Suprapubic skin (tissue), 4 donors: ENCODE results near the gene ESYT1. TPM values are rescaled to one million over a fixed set of nuclear protein-coding genes. Genes with fewer than 3 reads are reported as not detected.
A peak's percentile ranks its signal among the peaks of the same experiment; 100 is the strongest.

Experiments used
- DNase-seq, 2 donors: peaks; one replicate each; pipeline ENCODE4 v3.0.0-alpha.2; 2019; ENCODE audit warnings: low spot score in 2 of 2
- H3K27ac ChIP-seq: fragments of 200-600 bp; sonication (generic); one replicate; pipeline ENCODE4 v1.5.1; 2019
- H3K27me3 ChIP-seq: fragments of 200-600 bp; sonication (generic); one replicate; pipeline ENCODE4 v1.5.1; 2019
- H3K36me3 ChIP-seq: fragments of 200-600 bp; sonication (generic); one replicate; pipeline ENCODE4 v1.5.1; 2019
- H3K4me1 ChIP-seq: fragments of 200-600 bp; sonication (generic); one replicate; pipeline ENCODE4 v1.5.1; 2019
- H3K4me3 ChIP-seq: fragments of 200-600 bp; sonication (generic); one replicate; pipeline ENCODE4 v1.5.1; 2019; ENCODE audit warnings: mild to moderate bottlenecking
- H3K9me3 ChIP-seq: fragments of 200-600 bp; sonication (generic); one replicate; pipeline ENCODE4 v1.5.1; 2019
- CTCF ChIP-seq, 2 donors: fragments of 200-600 bp in 1 of 2; fragments of 450-650 bp in 1 of 2; sonication (generic) in 1 of 2; IDR thresholded peaks; one replicate each; pipeline ENCODE4 v1.5.1; 2016 to 2019; ENCODE audit warnings: antibody characterized with exemption in 2 of 2, mild to moderate bottlenecking in 1 of 2, moderate library complexity in 1 of 2
- EP300 ChIP-seq: sonication (generic); formaldehyde crosslinking; IDR thresholded peaks from one replicate; pipeline ENCODE4 v1.6.1; 2017; ENCODE audit warnings: antibody characterized with exemption
- POLR2A ChIP-seq, 2 donors: fragments of 450-650 bp; IDR thresholded peaks; one replicate each; pipeline ENCODE4 v1.6.1; 2017; ENCODE audit warnings: antibody characterized with exemption in 2 of 2, mild to moderate bottlenecking in 2 of 2, moderate library complexity in 2 of 2
- POLR2AphosphoS5 ChIP-seq, 3 donors: sonication (generic); formaldehyde crosslinking; IDR thresholded peaks; one replicate each; pipeline ENCODE4 v1.6.1; 2017; ENCODE audit warnings: antibody characterized with exemption in 3 of 3
- WGBS: methylation state at CpG from one replicate; pipeline ENCODE4 v1.1.5; 2018; 5-methylcytosine and 5-hydroxymethylcytosine counted together
- total RNA-seq, 4 donors: library from RNA; depleted of rRNA; stranded (reverse); fragments of >200 nt; gene quantifications; one replicate each; pipeline ENCODE4 v1.1.0, GENCODE V29; 2016

The ESYT1 gene
- total RNA-seq, 4 donors from 2014 or later: 73.1 to 128 (median 103) TPM

- peak overlapping the region; percentile 83 for H3K4me3 ChIP-seq
- no peak for TF ChIP-seq POLR2AphosphoS5 (IDR thresholded peaks at IDR 0.05)
- no peak for TF ChIP-seq POLR2A (IDR thresholded peaks at IDR 0.05)
- no peak for TF ChIP-seq CTCF (IDR thresholded peaks at IDR 0.05)
- TF ChIP-seq EP300: no peak
- no peaks in the 10 kb centered on the region for H3K9me3 ChIP-seq
- no peak for DNase-seq
- WGBS: 70% methylated on average over 22 of the region's 22 CpGs
- peaks cover 35% of the 10 kb centered on the region for H3K4me1 ChIP-seq
- peak overlapping the region; percentile 17 for H3K27ac ChIP-seq
- H3K27me3 ChIP-seq: no peaks in the 10 kb centered on the region
- peaks cover 48% of the 10 kb centered on the region for H3K36me3 ChIP-seq
These were observed 2.0 kb downstream of the ESYT1 start for GRCh38 chr12:56129942-56130495.

GRCh38 chr12:56130876-56131275 is 2.8 kb downstream of the ESYT1 start:
- no peak for TF ChIP-seq CTCF (IDR thresholded peaks at IDR 0.05)
- Histone ChIP-seq H3K4me3 (no peak overlapping the region), H3K4me1 (peaks cover 28% of the 10 kb centered on the region), H3K9me3 (no peaks in the 10 kb centered on the region), H3K27me3 (no peaks in the 10 kb centered on the region), H3K36me3 (peaks cover 55% of the 10 kb centered on the region), H3K27ac (no peak overlapping the region)
- 80% methylated on average over 4 of the region's 4 CpGs for WGBS
- DNase-seq: no peak

GRCh38 chr12:56134897-56135296 is 6.8 kb downstream of the ESYT1 start:
- H3K36me3 ChIP-seq: peaks cover 95% of the 10 kb centered on the region
- 97% methylated on average over 6 of the region's 6 CpGs for WGBS
- TF ChIP-seq POLR2A (IDR thresholded peaks at IDR 0.05) (no peak), CTCF (IDR thresholded peaks at IDR 0.05) (no peak), POLR2AphosphoS5 (IDR thresholded peaks at IDR 0.05) (no peak), EP300 (no peak)

GRCh38 chr12:56137853-56138571 is 9.9 kb downstream of the ESYT1 start:
- H3K36me3 ChIP-seq: peaks cover 99% of the 10 kb centered on the region
- H3K9me3 ChIP-seq: no peaks in the 10 kb centered on the region
- no peaks in the 10 kb centered on the region for H3K27me3 ChIP-seq
- TF ChIP-seq EP300 (no peak), POLR2AphosphoS5 (IDR thresholded peaks at IDR 0.05) (no peak), CTCF (IDR thresholded peaks at IDR 0.05) (no peak), POLR2A (IDR thresholded peaks at IDR 0.05) (no peak)
- H3K27ac ChIP-seq: no peak overlapping the region
- DNase-seq: no peak
- H3K4me3 ChIP-seq: no peak overlapping the region
- WGBS: 94% methylated on average over 14 of the region's 14 CpGs
- no peaks in the 10 kb centered on the region for H3K4me1 ChIP-seq

More at GRCh38 chr12:56134897-56135296, 6.8 kb downstream of the ESYT1 start:
- Histone ChIP-seq H3K9me3 (no peaks in the 10 kb centered on the region), H3K4me1 (peaks cover 3% of the 10 kb centered on the region), H3K4me3 (no peak overlapping the region), H3K27ac (no peak overlapping the region), H3K27me3 (no peaks in the 10 kb centered on the region)
- no peak for DNase-seq

GRCh38 chr12:56141946-56142784 is 14.1 kb downstream of the ESYT1 start:
- TF ChIP-seq POLR2AphosphoS5 (IDR thresholded peaks at IDR 0.05) (no peak), POLR2A (IDR thresholded peaks at IDR 0.05) (no peak), CTCF (IDR thresholded peaks at IDR 0.05) (no peak), EP300 (no peak)
- peaks cover 8% of the 10 kb centered on the region for H3K4me1 ChIP-seq
- 91% methylated on average over 19 of the region's 19 CpGs for WGBS
- DNase-seq: no peak
- H3K9me3 ChIP-seq: no peaks in the 10 kb centered on the region
- H3K36me3 ChIP-seq: peaks cover 80% of the 10 kb centered on the region
- no peaks in the 10 kb centered on the region for H3K27me3 ChIP-seq
- H3K4me3 ChIP-seq: no peak overlapping the region
- H3K27ac ChIP-seq: no peak overlapping the region
